ENCODE data around the gene JMJD7. TPM values are rescaled to one million over a fixed set of nuclear protein-coding genes. Genes with fewer than 3 reads are reported as not detected.

JMJD7 gene
- total RNA-seq, 1 donor from 2014 or later = 14.3 TPM

DNA sequence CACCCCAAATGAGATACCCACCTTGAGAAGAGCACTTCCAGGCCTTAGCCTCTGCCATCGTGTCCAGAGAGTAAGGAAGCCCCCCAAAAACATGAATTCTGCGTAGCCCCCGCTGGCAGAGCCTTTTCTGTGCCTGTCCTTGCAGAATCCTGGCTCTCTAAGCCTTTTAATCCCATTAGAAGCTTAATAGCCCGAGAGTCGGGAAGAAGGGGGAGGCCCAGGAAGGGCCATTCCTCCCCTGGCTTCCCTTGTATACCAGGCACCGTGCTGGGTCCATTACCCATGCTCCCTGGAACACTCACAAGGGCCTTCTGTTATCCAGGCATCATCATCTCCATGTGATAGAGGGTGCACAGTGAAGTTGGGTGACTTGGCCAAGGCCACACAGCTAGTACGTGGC lies 58.8 kb downstream of the JMJD7 start:
- ATAC-seq (ENCODE audit: poor library complexity) = no peak
- intact Hi-C loops (cut with DNase I) = no loop called here
- no peak for DNase-seq

DNA sequence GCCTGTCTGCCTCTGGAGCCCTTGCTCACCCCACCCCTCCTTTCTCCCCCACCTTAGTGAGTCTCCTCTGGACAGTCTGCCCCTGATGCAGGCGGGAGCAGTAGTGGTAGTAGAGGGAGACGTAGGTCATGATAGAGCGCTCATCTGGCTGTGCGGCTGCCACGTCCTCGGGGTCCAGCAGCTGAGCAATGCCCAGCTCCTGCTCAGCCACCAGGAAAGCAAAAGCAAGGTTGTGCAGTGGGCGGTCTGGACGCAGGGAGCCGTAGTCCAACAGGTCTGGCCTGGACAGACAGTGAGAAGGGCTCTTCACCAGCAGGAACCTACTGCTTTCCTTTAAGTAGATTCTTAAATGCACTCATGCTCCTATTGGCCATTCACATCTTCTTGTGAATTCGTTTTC lies 59.3 kb downstream of the JMJD7 start:
- no peak for DNase-seq
- intact Hi-C loops (cut with DNase I) = no loop called here
- ATAC-seq (ENCODE audit: poor library complexity) = no peak

Small RNAs within 50 kb of the gene (microRNA-seq; reads per million reads assigned to microRNA genes)
- not detected for gene MIR4310

Other genes with a start within 250 kb of the JMJD7 start
- 25.0 TPM for gene MGA, start 167.7 kb upstream of the JMJD7 start, total RNA-seq
- gene MAPKBP1, start 53.6 kb upstream of the JMJD7 start, total RNA-seq = 15.1 TPM
- gene PLA2G4B, start 10.8 kb downstream of the JMJD7 start, total RNA-seq = 3.6 TPM
- 3.4 TPM for gene SPTBN5, start 66.0 kb downstream of the JMJD7 start, total RNA-seq
- gene EHD4, start 144.5 kb downstream of the JMJD7 start, total RNA-seq = 47.2 TPM
- gene PLA2G4E, start 192.9 kb downstream of the JMJD7 start, total RNA-seq = not detected